Activated CD4-positive, CD25-positive, alpha-beta regulatory T cell treated with anti-CD3 and anti-CD28 coated beads, Interleukin-2, amount 50 U/mL, for 24 hours (primary cell): ENCODE measurements around the gene KRT33A.

Source experiments
- ATAC-seq, 2 donors: fragments of 150-1000 bp; cut with Tn5 transposase; one replicate each; pipeline ENCODE4 v1.10.0; 2021; ENCODE audit warnings: mild to moderate bottlenecking in 1 of 2, moderate library complexity in 1 of 2

KRT33A gene

DNA sequence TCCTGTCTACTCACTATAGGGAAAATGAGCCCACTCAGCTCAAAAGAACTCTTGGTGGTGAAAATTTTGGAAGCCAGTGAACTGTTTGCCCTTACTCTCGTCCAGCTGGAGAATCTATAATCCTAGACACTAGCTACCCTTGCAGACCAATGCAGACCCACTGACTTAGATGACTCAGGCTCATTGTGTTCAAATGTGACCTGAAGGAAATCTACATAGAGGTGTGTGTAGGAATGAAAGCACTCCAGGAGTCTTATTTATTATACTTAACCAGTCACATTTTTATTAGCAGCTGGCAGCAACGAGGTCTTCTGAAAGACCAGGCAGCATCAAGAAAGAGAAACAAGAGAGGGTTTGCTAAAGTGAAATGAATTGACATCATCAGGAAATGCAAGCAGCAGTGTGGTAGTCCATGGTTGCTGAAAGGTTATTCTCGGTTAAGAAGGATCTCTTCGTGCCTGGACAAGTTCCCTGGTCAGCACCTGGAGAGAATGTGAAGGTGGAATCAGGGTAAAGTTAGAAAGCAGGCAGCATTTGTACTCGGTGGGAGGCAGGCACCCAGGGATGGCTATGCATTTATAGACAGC is 49.3 kb downstream of the KRT33A start:
- no peak for ATAC-seq

DNA sequence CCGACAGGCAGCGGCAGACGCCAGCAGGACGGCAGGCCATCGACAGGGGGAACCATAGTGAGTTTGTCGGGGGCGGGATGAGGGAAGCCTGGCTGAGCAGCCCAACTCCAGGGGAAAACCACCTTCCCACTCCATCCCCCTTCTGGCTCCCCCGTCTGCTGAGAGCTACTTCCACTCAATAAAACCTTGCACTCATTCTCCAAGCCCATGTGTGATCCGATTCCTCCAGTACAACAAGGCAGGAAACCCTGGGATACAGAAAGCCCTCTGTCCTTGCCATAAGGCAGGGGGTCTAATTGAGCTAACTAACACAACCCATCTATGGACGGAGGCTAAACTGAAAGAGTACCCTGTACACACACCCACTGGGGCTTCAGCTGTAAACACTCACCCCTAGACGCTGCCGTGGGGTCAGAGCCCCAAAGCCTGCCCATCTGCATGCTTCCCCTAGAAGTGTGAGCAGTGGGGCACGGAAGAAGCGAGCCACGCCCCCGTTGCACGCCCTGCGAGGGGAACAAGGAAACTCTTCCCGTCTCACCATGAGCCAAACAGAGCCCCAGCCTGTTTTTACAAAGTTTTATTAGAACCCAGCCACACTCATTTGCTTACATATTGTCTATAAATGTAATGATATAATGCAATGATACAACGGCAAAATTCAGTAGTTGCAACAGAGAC is 52.0 kb downstream of the KRT33A start:
- ATAC-seq: no peak

DNA sequence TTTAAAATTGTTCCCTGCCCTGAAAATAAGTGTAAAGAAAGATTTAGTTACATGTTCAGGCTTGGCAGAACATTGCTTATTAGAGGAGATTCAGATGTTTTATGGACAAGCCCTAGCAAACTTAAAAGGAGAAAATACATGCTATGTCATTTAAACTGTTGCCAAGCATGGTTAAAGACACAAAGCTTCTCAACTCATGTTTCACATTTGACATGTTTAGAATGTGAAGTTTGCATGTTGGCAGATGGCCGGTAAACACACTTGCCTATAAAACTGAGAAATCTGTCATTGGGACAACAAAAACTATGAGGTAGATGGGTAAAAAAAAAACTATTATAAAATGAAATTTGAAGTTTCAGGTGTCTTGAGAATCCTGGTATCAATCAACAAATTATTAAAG is 53.8 kb downstream of the KRT33A start:
- no peak for ATAC-seq
